ENCODE data around the gene TMEM181. TPM values are rescaled to one million over a fixed set of nuclear protein-coding genes. Genes with fewer than 3 reads are reported as not detected.

Gene TMEM181
- total and polyA plus RNA-seq, 2 of the 13 experiments (the other 11 are each of a cell fraction or from before 2014, with no cell fraction given), result 59.1 to 108 TPM

GRCh38 chr6:158536084-158536890 is 23.6 kb upstream of the TMEM181 start (continued):
- TF ChIP-seq SETDB1 (CRISPR knock-in tag; IDR thresholded peaks at IDR 0.05; ENCODE audit: borderline replicate concordance) (no peak), ZNF432 (CRISPR knock-in tag; IDR thresholded peaks at IDR 0.05; ENCODE audit: borderline replicate concordance) (no peak), ATF7 (IDR thresholded peaks at IDR 0.05) (no peak), ATF7 (CRISPR knock-in tag; IDR thresholded peaks at IDR 0.05) (no peak), BORCS8-MEF2B (CRISPR knock-in tag; IDR thresholded peaks at IDR 0.05) (peak; percentile 98), YEATS4 (CRISPR knock-in tag; IDR thresholded peaks at IDR 0.05; ENCODE audit: borderline replicate concordance) (peak; percentile 82; the same call in 1 of the 2 replicates), GTF3A (CRISPR knock-in tag; conservative IDR thresholded peaks at IDR 0.05) (no peak), IRF9 (CRISPR knock-in tag; IDR thresholded peaks at IDR 0.05; ENCODE audit: borderline replicate concordance) (peak; percentile 96), E2F2 (CRISPR knock-in tag; IDR thresholded peaks at IDR 0.05; ENCODE audit: borderline replicate concordance) (no peak; the same call in 1 of the 2 replicates), ZNF879 (CRISPR knock-in tag; IDR thresholded peaks at IDR 0.05) (peak; percentile 98), ZNF75D (CRISPR knock-in tag; IDR thresholded peaks at IDR 0.05; ENCODE audit: borderline replicate concordance) (0 out of 2 replicates have a peak, but pooled peaks have one; percentile 32), SATB2 (CRISPR knock-in tag; IDR thresholded peaks at IDR 0.05) (peak; percentile 98), ZNF20 (CRISPR knock-in tag; IDR thresholded peaks at IDR 0.05) (peak; percentile 94), SPEN (CRISPR knock-in tag; IDR thresholded peaks at IDR 0.05; ENCODE audit: low read depth) (peak; percentile 66; the same call in 1 of the 2 replicates), NPAS2 (CRISPR knock-in tag; IDR thresholded peaks at IDR 0.05; ENCODE audit: borderline replicate concordance) (no peak), ZFP36 (IDR thresholded peaks at IDR 0.05; ENCODE audit: borderline replicate concordance, low read depth, low read length, partially characterized antibody) (no peak), ZNF143 (CRISPR knock-in tag; IDR thresholded peaks at IDR 0.05) (peak; percentile 32; the same call in 1 of the 2 replicates), DDIT3 (CRISPR knock-in tag; IDR thresholded peaks at IDR 0.05) (0 out of 2 replicates have a peak, but pooled peaks have one; percentile 32), ZNF224 (CRISPR knock-in tag; IDR thresholded peaks at IDR 0.05) (peak; percentile 95), GATAD1 (CRISPR knock-in tag; IDR thresholded peaks at IDR 0.05) (peak; percentile 82), ZNF558 (CRISPR knock-in tag; IDR thresholded peaks at IDR 0.05; ENCODE audit: borderline replicate concordance) (peak; percentile 94; the same call in 1 of the 2 replicates), ZNF530 (CRISPR knock-in tag; IDR thresholded peaks at IDR 0.05; ENCODE audit: low read depth) (peak; percentile 96), CEBPZ (IDR thresholded peaks at IDR 0.05; ENCODE audit: low read length) (no peak), FOXK2 (IDR thresholded peaks at IDR 0.05) (no peak), ZNF549 (CRISPR knock-in tag; IDR thresholded peaks at IDR 0.05) (0 out of 2 replicates have a peak, but pooled peaks have one; percentile 43)

All from HepG2 (cell line).